Kidney (tissue), 14 donors: ENCODE data around the gene SAMD4A. TPM values are rescaled to one million over a fixed set of nuclear protein-coding genes. Genes with fewer than 3 reads are reported as not detected.

Source experiments
- DNase-seq, 5 donors: peaks; one replicate each; pipeline ENCODE4 v3.0.0-alpha.2; 2013 to 2020
- FAIRE-seq: peaks from 2 replicates; lab custom pipeline; 2012; peaks lifted over from hg19 to GRCh38; lab: Jason Lieb, UNC
- H3K27ac ChIP-seq, 2 donors: one replicate each; pipeline ENCODE4 v1.7.0; 2013; ENCODE audit warnings: low read depth in 2 of 2, low read length in 2 of 2, inconsistent platforms in 1 of 2
- H3K27me3 ChIP-seq: one replicate; pipeline ENCODE4 v1.7.1; 2013; ENCODE audit warnings: low read length, inconsistent platforms; ENCODE audit not compliant: control insufficient read depth, insufficient read depth
- H3K36me3 ChIP-seq, 3 donors: one replicate each; pipeline versions ENCODE4 v1.7.0 to v1.7.1; 2013; ENCODE audit warnings: low read length in 3 of 3, control low read depth in 1 of 3, inconsistent platforms in 1 of 3; ENCODE audit not compliant: insufficient read depth in 3 of 3, control insufficient read depth in 2 of 3
- H3K4me1 ChIP-seq, 3 donors: one replicate each; pipeline versions ENCODE4 v1.7.0 to v1.7.1; 2013; ENCODE audit warnings: low read length in 3 of 3, inconsistent platforms in 1 of 3, low read depth in 1 of 3; ENCODE audit not compliant: control insufficient read depth in 2 of 3, insufficient read depth in 2 of 3
- H3K4me3 ChIP-seq, 3 donors: one replicate each; pipeline versions ENCODE4 v1.7.0 to v1.8.1; 2013; ENCODE audit warnings: low read length in 3 of 3, control low read depth in 1 of 3, inconsistent platforms in 1 of 3
- H3K9ac ChIP-seq, 3 donors: one replicate each; pipeline versions ENCODE4 v1.7.0 to v1.7.1; 2013; ENCODE audit warnings: low read length in 3 of 3, control low read depth in 1 of 3, inconsistent platforms in 1 of 3
- H3K9me3 ChIP-seq, 3 donors: one replicate each; pipeline versions ENCODE4 v1.7.0 to v1.7.1; 2013; ENCODE audit warnings: low read length in 3 of 3, control low read depth in 1 of 3, inconsistent platforms in 1 of 3; ENCODE audit not compliant: control insufficient read depth in 2 of 3, insufficient read depth in 1 of 3
- intact Hi-C: fragments of 100-400 bp; cut with DNase I; formaldehyde crosslinking; loops from one replicate; pipeline ENCODE4 v1.11.1; 2022
- polyA plus RNA-seq: library from polyadenylated mRNA; stranded (reverse); fragments of 350-450 nt; fragmentation: Illumina TruSeq; extraction: RNeasy Lipid Tissue Mini Kit (QIAGEN cat#74804); gene quantifications from one replicate; pipeline ENCODE4 v1.2.3, GENCODE V29; 2014; ENCODE audit warnings: low read depth, low replicate concordance; ENCODE audit not compliant: insufficient read depth
- total RNA-seq: library from RNA; stranded (reverse); fragmentation: NEBNext Ultra II Directional; extraction: Animal tissue kit (Norgen Biotek cat#: 25700); gene quantifications from one replicate; pipeline ENCODE4 v1.2.1, GENCODE V29; 2021
- TF ChIP-seq, protein P1 (sequence below): IDR thresholded peaks from 3 replicates; pipeline ENCODE4 v1.5.1; 2012; ENCODE audit warnings: mild to moderate bottlenecking, moderate library complexity, borderline replicate concordance; ENCODE audit not compliant: insufficient read depth; ENCODE audit errors: extremely low read depth
- donor health status: control.
- donor health status: control.
- donor health status: control.
- donor health status: control.
- donor health status: control.
- donor health status: DM: yes; HTN: yes; CAD: no.
- donor health status: Normal renal cell carcinoma (clear cell type).

SAMD4A gene
- total and polyA plus RNA-seq, 2 donors from 2014 or later, result 7.4 to 46.5 TPM

GRCh38 chr14:54589076-54589475, 22.1 kb downstream of the SAMD4A start:
- TF ChIP-seq, protein P1, sequence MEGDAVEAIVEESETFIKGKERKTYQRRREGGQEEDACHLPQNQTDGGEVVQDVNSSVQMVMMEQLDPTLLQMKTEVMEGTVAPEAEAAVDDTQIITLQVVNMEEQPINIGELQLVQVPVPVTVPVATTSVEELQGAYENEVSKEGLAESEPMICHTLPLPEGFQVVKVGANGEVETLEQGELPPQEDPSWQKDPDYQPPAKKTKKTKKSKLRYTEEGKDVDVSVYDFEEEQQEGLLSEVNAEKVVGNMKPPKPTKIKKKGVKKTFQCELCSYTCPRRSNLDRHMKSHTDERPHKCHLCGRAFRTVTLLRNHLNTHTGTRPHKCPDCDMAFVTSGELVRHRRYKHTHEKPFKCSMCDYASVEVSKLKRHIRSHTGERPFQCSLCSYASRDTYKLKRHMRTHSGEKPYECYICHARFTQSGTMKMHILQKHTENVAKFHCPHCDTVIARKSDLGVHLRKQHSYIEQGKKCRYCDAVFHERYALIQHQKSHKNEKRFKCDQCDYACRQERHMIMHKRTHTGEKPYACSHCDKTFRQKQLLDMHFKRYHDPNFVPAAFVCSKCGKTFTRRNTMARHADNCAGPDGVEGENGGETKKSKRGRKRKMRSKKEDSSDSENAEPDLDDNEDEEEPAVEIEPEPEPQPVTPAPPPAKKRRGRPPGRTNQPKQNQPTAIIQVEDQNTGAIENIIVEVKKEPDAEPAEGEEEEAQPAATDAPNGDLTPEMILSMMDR, result no peak
- DNase-seq (no peak), FAIRE-seq (no peak)
- no peaks in the 10 kb centered on the region for H3K4me1 ChIP-seq
- H3K36me3 ChIP-seq, result no peaks in the 10 kb centered on the region
- no peaks in the 10 kb centered on the region for H3K27me3 ChIP-seq
- H3K9ac ChIP-seq, result no peak overlapping the region
- no peak overlapping the region for H3K4me3 ChIP-seq
- intact Hi-C loops, result no loop called here
- no peak overlapping the region for H3K27ac ChIP-seq
- H3K9me3 ChIP-seq, result no peaks in the 10 kb centered on the region

- no peak for FAIRE-seq
- Histone ChIP-seq H3K4me3 (no peak overlapping the region), H3K9me3 (no peaks in the 10 kb centered on the region), H3K27ac (no peak overlapping the region), H3K36me3 (no peaks in the 10 kb centered on the region), H3K27me3 (no peaks in the 10 kb centered on the region), H3K4me1 (no peaks in the 10 kb centered on the region), H3K9ac (no peak overlapping the region)
- intact Hi-C loops, result no loop called here
- TF ChIP-seq, protein P1, result no peak
- DNase-seq, result no peak
Observed at GRCh38 chr14:54589843-54590242, 22.9 kb downstream of the SAMD4A start.

- no peaks in the 10 kb centered on the region for H3K9me3 ChIP-seq
- no peaks in the 10 kb centered on the region for H3K4me1 ChIP-seq
- H3K36me3 ChIP-seq, result no peaks in the 10 kb centered on the region
- H3K27me3 ChIP-seq, result no peaks in the 10 kb centered on the region
- intact Hi-C loops, result no loop called here
- DNase-seq, result no peak
- no peak overlapping the region for H3K4me3 ChIP-seq
- H3K9ac ChIP-seq, result no peak overlapping the region
- H3K27ac ChIP-seq, result no peak overlapping the region
- TF ChIP-seq, protein P1, result no peak
- no peak for FAIRE-seq
Observed at GRCh38 chr14:54590481-54590880, 23.6 kb downstream of the SAMD4A start.

DNA sequence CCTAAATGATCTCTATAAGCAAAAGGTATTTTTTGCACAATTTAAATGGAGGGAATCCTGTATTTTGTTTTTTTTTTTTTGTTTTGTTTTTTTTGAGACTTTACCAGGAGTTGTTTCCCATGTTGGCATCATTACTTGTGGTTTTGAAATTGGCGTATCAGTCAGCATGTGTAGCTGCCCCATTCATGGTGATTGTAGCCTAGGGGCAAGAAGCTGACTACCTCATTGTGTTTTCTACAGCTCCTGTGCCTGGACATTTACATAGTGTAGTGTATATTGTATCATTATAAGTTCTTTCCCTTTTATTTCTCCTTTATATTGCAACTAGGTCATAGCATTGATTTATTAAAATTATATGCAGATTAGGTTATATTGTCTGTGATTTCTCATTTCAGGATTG, 24.5 kb downstream of the SAMD4A start:
- Histone ChIP-seq H3K36me3 (no peaks in the 10 kb centered on the region), H3K27me3 (no peaks in the 10 kb centered on the region), H3K9me3 (no peaks in the 10 kb centered on the region), H3K4me3 (no peak overlapping the region), H3K4me1 (no peaks in the 10 kb centered on the region), H3K9ac (no peak overlapping the region), H3K27ac (no peak overlapping the region)
- intact Hi-C loops, result no loop called here
- FAIRE-seq (no peak), DNase-seq (no peak)
- TF ChIP-seq, protein P1, result no peak
